CD4-positive, alpha-beta T cell treated with Interleukin-1 beta for 1 hour (primary cell): ENCODE results near the gene SPATA16.
"Not testable (repeated sequence)": the region's sequence is repeated elsewhere in the genome, so short reads cannot be mapped to it uniquely, and the experiment has no call there.

ENCODE experiments used
- DNase-seq, 2 donors: peaks; one replicate each; pipeline ENCODE4 v3.0.0-alpha.2; 2020 to 2022

The SPATA16 gene, protein sequence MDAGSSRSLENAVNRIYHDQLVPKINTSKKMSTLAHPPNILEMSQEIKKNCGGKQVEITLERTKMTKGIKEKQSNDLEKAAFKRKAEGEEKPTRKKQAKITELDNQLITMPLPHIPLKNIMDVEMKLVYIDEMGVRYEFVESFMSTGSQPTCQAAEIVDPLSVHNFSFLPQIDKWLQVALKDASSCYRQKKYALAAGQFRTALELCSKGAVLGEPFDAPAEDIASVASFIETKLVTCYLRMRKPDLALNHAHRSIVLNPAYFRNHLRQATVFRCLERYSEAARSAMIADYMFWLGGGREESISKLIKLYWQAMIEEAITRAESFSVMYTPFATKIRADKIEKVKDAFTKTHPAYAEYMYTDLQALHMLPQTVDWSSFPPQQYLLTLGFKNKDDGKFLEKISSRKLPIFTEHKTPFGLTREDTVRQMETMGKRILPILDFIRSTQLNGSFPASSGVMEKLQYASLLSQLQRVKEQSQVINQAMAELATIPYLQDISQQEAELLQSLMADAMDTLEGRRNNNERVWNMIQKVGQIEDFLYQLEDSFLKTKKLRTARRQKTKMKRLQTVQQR

DNA sequence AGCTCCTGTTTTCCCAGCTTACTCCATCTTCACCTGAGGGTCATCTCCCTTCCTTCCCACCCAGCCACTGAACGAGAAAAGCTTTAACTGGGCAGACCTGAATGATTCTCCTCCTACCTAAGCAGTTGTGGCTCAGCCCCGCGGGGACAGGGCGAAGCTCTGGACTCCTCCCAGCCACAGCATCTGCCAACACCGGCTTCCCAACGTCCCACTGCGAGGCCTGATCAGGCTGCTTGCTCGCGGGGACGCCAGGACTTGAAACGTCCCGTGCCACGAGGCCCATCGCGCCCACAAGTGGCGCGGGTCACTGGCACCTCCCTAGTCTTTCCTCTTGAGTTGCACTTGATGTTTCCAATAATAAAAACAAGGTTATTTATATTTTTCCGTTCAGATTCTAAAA lies at the start of gene SPATA16:
SPATA16 (minus strand) TSS at position 250 of the 400 bp plus-strand sequence. CDS start 23,504 bp downstream, outside the sequence.
- DNase-seq, result no peak

DNA sequence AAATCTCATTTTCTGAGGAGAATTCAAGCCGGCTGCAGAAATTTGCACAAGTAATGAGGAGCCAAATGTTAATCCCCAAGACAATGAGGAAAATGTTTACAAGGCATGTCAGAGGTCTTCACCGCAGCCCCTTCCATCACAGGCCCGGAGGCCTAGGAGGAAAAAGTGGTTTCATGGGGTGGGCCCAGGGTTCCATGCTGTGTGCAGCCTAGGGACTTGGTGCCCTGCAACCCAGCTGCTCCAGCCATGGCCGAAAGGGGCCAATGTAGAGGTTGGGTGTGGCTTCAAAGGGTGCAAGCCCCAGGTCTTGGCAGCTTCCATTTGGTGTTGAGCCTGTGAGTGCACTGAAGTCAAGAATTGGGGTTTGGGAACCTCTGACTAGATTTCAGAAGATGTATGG lies 42.0 kb upstream of the SPATA16 start:
- not testable (repeated sequence) for DNase-seq

DNA sequence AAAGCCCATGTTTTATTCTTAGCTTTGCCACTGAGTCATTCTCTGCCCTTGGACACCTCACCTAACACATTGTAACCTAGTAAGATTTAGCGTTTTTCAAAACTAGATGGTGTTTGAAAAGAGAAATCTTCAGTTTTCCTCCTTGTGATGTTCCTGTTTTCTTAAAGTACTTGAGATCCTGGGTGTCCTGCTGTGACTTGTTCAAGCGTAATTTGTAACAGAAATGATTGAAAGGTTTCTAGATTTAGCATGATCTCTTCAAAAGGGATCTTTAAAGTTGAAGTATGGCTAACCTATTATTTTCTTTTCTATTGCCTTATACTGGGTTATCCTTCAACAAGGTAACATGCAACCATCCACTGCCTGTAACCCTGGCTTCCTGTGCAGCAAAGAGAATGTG lies 32.6 kb upstream of the SPATA16 start:
- DNase-seq, result no peak

DNA sequence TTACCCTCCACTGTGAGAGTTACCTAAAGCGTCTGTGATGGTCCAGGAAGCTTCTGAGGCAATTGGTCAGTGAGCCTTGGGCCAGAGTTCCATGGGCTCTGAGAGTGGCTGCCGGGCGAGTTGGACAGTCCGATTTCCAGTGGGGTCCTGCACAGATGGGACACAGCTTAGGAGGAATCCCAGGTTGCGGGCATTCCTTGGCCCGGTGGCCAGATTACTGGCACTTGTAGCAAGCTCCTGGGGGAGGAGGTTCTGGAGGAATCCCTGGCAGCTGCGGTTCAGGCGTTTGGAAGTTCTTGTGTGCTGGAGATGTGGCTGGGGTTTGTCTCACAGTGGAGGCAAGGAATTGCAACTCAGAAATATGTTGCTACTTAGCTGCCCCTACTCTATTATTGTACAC lies 18.1 kb upstream of the SPATA16 start:
- DNase-seq, result not testable (repeated sequence)

DNA sequence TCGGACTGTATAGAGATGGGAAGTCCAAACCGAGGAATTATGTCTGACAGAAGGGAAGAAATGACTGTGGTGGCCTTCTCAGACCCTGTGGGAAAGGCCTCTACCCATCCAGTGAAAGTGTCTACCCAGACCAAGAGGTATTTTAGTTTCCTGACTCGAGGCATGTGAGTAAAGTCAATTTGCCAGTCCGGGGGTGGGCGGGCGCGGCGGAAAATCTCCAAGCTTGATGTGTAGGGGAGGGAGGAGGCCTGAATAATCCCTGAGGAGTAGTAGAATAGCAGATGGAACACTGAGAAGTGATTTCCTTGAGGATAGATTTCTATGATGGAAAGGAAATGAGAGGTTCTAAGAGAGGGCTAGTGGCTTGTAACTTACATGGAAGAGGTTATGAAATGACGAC lies 15.5 kb upstream of the SPATA16 start:
- DNase-seq, result not testable (repeated sequence)

DNA sequence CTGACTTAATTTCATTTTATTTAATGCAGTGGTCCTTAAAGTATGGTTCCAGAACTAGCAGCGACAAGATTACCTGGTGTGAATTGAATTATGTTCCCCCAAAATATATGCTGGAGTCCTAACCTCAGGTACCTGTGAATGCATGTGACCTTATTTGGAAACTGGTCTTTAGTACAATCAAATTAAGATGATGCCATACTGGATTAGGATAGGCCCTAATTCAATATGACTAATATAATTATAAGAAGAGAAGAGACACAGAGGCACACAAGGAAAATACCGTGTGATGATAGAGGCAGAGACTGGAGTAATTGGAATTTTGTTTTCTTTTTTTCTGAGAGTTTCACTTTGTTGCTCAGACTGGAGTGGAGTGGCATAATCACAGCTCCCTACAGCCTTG lies 12.6 kb upstream of the SPATA16 start:
- no peak for DNase-seq

DNA sequence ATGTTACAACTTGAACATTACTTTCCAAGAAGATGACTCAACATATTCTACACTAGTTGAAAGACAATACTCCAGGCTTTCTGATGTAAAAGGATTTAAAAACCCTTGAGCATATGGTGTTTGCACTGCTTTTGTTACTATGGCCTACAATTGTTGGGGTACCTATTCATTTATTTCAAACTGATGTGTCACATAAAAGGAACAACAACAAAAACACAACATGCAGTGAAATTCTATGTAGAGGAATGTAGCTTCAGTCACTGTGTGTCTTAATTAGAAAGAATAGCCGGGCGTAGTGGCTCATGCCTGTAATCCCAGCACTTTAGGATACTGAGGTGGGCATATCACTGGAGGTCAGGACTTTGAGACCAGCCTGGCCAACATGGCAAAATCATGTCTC lies 1.6 kb downstream of the SPATA16 start:
- DNase-seq, result no peak

DNA sequence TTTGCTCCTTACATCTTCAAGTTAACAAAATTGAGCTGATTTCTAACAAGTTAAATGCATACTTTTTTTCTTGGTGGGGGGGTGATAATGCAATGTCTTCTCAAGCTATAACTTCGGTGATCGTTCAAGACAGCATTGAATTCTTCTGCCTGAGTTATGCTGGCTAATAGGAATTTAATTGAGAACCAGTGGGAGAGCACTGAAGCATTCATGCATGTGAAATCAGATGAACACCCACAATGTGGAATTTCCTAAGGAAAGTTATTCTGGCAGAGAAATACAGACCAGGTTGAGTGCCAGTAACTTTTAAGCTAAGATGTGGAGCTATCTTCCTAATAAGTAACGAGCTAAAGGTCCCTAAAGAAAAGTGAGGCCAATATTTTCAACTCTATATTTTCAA lies 3.0 kb downstream of the SPATA16 start:
- DNase-seq, result no peak

DNA sequence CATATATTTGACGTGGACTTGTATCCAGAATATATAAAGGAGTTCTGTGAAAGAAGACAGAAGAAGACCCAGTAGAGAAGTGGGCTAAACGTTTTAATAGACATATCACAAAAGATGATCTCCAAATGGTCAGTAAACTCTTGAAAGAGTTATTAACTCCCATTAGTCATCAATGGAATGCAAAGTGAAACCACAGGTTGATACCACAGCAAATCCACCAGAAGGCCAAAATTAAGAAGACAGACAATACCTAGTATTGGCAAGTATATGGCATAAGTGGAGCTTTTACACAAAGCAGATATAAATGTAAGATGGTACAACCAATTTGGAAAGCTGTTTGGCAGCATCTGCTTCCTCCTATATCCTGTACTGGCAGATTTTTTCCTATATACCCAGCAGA lies 6.0 kb downstream of the SPATA16 start:
- DNase-seq, result no peak

DNA sequence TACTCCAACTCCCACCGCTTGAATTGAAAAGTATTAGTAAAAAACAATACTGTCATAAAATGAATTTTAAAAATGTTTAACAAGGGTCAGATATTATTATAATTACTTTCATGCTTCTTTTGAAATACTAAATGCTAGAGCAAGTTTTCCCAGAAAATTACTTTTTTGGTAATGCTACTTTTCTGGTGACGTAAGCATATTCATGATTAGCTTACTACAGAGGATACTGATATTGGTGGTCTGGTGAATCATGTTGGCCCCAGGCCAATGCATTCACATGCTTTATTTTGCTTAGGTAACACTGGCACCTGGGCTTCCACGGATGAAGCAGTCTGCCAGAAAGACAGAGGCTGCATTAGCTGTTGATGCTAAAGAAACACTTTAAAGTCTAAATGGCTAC lies 12.4 kb downstream of the SPATA16 start:
- DNase-seq, result no peak

DNA sequence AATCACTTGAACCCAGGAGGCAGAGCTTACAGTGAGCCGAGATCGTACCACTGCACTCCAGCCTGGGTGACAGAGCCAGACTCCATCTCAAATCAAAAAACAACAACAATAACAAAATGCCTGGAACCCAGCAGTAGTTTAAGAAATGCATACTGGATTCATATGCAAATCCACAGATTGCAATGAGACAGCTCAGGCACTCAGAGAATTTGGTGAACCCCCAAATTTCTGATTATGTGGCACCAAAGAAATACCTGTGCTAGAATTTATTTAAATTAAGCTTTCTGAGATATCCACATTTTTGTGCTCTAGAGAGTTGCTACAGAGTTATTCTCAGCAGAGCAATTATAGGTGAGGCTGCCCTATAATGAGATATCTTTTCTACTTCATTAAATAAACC lies 29.7 kb downstream of the SPATA16 start:
- DNase-seq, result no peak

DNA sequence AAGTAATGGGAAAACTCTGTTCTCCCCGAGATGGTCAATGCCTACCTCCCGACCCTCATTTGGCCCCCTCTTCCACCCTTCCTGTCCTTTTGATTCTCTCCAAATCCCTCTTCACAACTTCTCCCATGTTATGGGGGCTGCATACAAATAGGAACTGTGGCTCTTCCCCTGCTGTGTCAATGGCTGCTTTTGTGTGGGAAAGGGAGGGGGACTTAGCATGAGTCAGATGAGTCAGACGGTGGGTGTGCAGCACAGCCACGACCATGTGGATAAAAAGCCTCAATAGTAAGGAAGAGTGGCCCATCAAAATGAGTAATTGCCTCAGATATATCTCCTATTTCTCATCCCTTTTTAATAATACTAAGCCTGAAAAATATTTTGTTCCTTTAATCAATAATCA lies 31.9 kb downstream of the SPATA16 start:
- DNase-seq, result no peak

DNA sequence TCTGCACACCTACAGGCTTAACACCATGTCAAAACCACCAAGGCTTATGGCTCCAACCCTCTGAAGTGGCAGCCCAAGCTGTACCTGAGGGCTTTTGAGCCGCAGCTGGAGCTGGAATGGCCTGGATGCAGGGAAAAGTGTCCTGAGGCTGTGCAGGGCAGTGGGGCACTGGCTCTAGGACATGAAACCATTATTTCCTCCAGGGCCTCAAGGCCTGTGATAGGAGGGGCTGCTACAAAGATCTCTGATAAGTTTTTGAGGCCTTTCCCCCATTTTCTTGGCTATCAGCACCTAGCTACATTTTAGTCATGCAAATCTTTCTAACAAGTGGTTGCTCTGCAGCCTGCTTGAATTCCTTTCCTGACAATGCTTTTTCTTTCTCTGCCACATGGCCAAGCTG lies 37.6 kb downstream of the SPATA16 start:
- no peak for DNase-seq

DNA sequence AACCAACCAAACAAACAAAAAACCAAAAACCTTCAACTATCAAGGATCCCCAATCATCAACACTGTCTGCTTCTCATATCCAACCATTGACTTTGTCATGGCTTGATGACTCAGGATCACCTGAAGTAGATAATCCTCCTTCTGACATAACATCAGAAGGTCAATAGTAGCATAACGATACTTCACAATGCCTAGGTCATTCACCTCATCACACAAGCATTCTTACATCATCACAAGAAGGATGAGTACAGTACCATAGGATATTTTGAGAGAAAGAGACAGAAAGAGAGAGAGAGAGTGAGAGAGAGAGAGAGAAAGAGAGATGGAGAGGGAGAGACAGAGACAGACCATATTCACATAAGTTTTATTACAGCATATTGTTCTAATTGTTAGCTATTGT lies 42.1 kb downstream of the SPATA16 start:
- no peak for DNase-seq

DNA sequence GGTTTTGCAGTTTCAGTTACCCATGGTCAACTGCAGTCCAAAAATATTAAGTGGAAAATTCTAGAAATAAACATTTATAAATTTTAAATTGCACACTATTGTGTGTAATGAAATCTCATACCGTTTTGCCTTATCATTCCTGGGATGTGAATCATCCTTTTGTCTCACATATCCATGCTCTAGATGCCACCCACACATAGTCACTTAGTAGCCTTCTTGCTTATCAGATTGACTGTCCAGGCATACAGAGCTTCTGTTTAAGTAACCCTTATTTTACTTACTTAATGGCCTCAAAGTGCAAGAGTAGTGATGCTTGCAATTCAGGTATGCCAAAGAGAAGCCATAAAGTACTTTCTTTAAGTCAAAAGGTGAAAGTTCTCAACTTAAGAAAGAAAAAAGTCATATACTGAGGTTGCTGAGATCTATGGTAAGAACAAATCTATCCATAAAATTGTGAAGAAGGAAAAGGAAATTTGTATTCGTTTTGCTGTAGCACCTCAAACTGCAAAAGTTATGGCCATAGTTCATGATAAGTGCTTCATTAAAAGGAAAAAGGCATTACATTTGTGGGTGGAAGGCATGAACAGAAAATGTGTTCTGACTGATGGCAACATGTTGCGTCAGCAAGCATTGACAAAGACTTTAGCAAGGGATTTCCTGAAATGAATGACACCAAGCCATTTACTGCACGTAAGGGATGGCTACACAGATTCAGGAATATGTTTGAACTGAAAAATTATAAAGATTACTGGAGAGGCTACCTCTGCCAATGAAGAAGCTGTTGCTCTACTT lies 43.8 kb downstream of the SPATA16 start:
- no peak for DNase-seq

DNA sequence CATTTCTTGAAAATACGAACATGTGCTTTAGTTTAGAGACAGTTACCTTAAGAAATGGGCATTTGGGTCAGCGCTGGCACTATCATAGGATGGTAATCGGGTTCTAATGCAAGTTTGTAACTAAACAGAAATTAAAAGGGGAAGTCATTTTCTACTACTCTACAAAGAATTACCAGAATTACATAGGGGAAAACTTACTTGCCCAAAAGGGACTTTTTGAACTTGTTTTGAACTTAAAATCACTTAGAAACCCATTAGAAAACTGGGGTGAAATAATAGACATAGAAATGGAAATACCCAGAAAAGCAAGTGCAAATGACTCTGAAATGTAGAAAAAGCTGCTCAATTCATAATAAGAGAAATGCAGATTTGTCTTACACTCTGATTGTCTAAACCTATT lies 44.9 kb downstream of the SPATA16 start:
- no peak for DNase-seq

DNA sequence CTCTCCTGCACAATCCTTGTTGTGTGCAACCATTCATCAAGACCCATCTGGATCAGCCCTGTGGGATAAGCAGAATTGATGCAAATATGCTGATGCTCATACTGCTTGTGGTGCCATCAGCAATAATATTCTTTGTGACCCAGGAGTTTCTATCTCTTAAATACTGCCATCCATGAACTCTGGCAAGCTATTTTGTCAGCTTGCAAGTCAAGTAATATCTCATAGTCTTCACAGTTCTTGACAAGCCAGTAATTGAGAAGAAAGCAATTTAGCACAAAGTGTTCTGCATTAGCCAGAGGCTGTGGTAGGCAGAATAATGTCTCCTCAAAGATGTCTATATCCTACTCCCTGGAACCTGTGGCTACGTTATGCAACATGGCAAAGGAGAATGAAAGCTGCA lies 49.0 kb downstream of the SPATA16 start:
- DNase-seq, result no peak

DNA sequence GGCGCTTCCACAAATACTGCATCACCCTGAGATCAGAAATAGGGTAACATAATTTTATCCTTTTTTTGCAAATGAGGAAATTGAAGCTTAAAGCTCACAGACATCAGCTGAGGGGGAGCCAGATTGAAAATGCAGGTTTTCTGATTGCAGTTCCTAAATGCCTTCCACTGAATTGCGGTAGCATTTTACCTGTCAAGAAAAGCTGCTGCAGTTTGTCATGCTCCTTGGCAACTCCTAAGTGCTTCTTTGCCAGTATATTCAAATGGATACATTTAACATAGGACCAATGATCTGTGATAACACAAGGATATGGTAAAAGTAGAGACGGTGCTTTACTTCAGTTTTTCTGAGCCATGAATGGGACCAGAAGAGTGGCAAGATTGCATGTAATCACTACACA lies 50.5 kb downstream of the SPATA16 start:
- DNase-seq, result no peak

DNA sequence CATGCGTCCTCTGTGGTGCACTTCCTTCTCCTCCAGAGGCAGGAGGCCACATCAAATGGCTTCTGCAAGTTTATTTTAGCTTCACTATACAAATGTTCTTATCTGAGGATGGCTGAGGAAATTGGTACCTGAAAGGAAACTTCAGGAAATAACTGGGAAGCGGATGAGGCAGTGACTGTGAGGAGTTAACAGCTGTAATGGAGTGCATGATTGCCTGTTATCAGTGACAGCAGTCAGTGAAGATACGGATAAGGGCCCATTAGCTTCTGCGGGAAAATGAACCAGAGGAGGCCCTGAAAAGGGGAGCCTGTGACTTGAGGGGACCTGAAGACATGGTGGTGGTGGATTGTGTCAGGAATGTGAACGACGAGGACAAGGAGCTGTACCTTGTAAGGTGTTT lies 51.8 kb downstream of the SPATA16 start:
- DNase-seq, result no peak

DNA sequence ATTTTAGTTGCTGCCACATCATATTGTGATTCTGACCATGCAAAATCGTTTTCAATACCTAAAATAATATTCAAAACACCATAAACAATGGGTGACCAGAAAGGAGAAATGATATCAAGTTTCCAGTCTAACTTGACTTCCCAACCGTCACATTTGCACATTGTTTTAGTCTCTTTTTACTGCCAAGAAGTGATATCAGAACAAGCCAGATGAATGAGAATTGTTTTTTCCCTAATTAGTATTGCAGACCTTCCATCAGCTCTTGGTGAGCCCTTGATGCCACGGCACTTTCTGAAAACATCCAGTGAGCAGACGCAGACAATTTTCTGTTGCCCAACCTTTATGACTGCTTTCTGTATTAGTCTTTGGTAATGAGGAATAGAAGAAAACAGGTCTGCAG lies 62.5 kb downstream of the SPATA16 start:
- no peak for DNase-seq

DNA sequence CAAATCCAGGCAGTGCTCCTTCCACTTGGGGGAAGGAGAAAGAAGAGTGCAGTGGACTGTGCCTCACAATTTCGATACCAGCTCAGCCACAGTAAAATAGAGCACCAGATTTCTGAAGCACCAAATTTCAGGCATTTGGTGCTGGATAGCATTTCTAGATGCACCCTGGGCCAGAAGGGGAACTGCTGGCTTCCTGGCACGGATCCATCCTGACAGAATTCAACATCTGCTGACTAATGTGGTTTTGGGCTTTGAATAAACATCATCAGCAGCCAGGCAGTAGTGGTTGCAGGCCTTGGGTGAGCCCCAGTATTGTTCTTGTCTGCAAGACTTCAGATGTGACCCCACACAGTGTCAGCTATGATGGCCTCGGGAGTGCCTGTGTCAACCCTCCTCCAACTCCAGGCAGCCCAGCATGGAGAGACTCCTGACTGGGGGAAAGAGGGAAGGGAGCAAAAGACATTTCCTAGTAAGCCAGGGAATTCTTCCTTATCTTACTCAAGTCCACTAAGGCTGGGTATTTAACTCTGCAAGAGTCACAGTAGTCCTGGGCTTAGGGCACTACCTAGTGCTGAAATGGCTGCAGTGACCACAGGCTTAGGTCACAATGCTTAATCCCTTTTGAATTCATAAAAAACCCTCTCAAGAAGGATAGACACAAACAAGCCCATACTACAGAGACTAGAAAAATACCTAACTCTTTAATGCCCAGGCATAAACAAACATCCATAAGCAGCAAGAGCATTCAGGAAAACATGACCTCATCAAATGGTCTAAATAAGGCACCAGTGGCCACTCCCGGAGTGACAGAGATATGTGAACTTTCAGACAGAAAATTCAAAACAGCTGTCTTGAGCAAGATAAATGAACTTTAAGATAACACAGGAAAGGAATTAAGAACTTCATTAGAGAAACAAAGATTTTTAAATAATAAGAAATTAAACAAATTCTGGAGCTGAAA lies 74.7 kb downstream of the SPATA16 start:
- no peak for DNase-seq

DNA sequence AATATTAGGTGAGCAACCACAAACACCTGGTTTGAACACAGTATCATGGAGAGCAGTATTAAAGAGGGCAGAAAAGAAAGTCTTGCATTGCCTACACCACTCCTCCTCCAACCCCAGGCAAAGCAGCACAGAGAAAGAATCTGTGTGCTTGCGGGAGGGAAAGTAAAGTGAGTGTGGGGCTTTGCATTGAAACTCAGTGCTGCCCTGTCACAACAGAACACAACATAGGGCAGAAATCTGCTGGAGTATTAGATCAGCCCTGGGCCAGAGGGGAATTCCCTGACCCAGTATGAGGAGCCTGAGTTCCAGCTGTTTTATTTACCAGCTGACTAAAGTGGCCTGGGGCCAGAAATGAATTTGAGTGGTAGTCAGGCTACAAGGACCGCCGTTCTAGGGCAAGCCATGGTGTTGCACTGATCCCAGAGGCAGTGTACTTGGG lies 75.5 kb downstream of the SPATA16 start:
- no peak for DNase-seq

DNA sequence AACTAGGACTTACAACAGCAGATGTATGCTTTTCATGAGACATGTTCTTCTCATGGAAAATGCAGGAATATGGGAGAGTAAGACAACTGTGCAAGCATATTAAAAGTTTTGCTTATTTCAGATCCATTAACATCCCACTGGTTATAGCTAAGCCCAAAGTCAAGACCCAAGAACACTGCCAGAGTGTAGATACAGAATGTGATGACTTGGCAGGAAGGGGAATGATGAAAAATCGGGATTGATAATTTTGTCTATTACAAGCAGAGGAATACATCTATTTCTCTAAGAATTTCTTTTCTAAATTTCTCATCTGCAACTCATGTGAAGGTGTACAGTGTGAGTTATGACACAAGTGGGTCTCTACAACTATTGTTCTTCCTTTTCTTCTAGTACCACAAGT lies 76.4 kb downstream of the SPATA16 start:
- DNase-seq, result no peak
